ENCODE results near the gene UQCC3.
A peak's percentile ranks its signal among the peaks of the same experiment; 100 is the strongest.
"Not testable (repeated sequence)": the region's sequence is repeated elsewhere in the genome, so short reads cannot be mapped to it uniquely, and the experiment has no call there.

Gene UQCC3

GRCh38 chr11:62671608-62672389 is at the start of gene UQCC3, which contains the start of gene LBHD1:
TSS of gene UQCC3 (plus strand) at chr11:62671673. CDS start at chr11:62671746, 73 bp downstream.
TSS of gene LBHD1 (minus strand) at chr11:62672267. CDS start at chr11:62670031, 2,236 bp downstream.
- DNase-seq (ENCODE audit: low read depth): peak; percentile 86

- DNase-seq (ENCODE audit: low read depth): no peak
These were observed 48.9 kb upstream of the UQCC3 start for GRCh38 chr11:62622476-62623089.

GRCh38 chr11:62627713-62628112 is 43.8 kb upstream of the UQCC3 start:
- DNase-seq (ENCODE audit: low read depth): no peak

GRCh38 chr11:62632492-62632891 is 39.0 kb upstream of the UQCC3 start:
- DNase-seq (ENCODE audit: low read depth): no peak

- DNase-seq (ENCODE audit: low read depth): no peak
These were observed 27.3 kb upstream of the UQCC3 start for GRCh38 chr11:62644220-62644619.

- no peak for DNase-seq (ENCODE audit: low read depth)
These were observed 25.9 kb upstream of the UQCC3 start for GRCh38 chr11:62645671-62645945.

- peak; percentile 95 for DNase-seq (ENCODE audit: low read depth)
These were observed 25.3 kb upstream of the UQCC3 start, which contains the start of gene GANAB for GRCh38 chr11:62645946-62646824. TSS of gene GANAB (minus strand) at chr11:62646613. CDS start at chr11:62646599, 14 bp downstream.

- DNase-seq (ENCODE audit: low read depth): no peak
These were observed 24.5 kb upstream of the UQCC3 start for GRCh38 chr11:62646825-62647608.

- no peak for DNase-seq (ENCODE audit: low read depth)
These were observed 23.9 kb upstream of the UQCC3 start for GRCh38 chr11:62647609-62648005.

- DNase-seq (ENCODE audit: low read depth): no peak
These were observed 23.1 kb upstream of the UQCC3 start for GRCh38 chr11:62648185-62648966.

- DNase-seq (ENCODE audit: low read depth): no peak
These were observed 22.5 kb upstream of the UQCC3 start for GRCh38 chr11:62648967-62649364.

GRCh38 chr11:62649486-62649885 is 22.0 kb upstream of the UQCC3 start:
- DNase-seq (ENCODE audit: low read depth): no peak

- not testable (repeated sequence) for DNase-seq (ENCODE audit: low read depth)
These were observed 21.2 kb upstream of the UQCC3 start for GRCh38 chr11:62650283-62650682.

- peak; percentile 23 for DNase-seq (ENCODE audit: low read depth)
These were observed 19.1 kb upstream of the UQCC3 start for GRCh38 chr11:62652161-62653006.

GRCh38 chr11:62654297-62654696 is 17.2 kb upstream of the UQCC3 start:
- DNase-seq (ENCODE audit: low read depth): no peak

- DNase-seq (ENCODE audit: low read depth): no peak
These were observed 14.6 kb upstream of the UQCC3 start for GRCh38 chr11:62656796-62657429.

- DNase-seq (ENCODE audit: low read depth): no peak
These were observed 6.9 kb upstream of the UQCC3 start for GRCh38 chr11:62664405-62665074.

GRCh38 chr11:62665075-62665598 is 6.3 kb upstream of the UQCC3 start, which contains the start of the genes C11orf98 and CSKMT:
TSS of gene C11orf98 (minus strand) at chr11:62665210. CDS start at chr11:62665169, 41 bp downstream.
TSS of gene CSKMT (plus strand) at chr11:62665312. CDS start at chr11:62665880, 568 bp downstream.
- peak; percentile 90 for DNase-seq (ENCODE audit: low read depth)

Data from HS-27A (cell line).